K562 (cell line): Measurements from ENCODE around the gene HK2. TPM values are rescaled to one million over a fixed set of nuclear protein-coding genes. Genes with fewer than 3 reads are reported as not detected.

Experiments used
- ATAC-seq: fragments of 200-7000 bp; cut with Tn5 transposase; 3 replicates; pipeline ENCODE4 v1.9.1; 2020; ENCODE audit warnings: moderate library complexity
- BruUV-seq: library from RNA; stranded (reverse); fragments of 400-500 nt; replicated peaks from 2 replicates; lab custom pipeline; 2021; lab: Mats Ljungman, UMichigan
- CTCF ChIA-PET: fragments of 300-600 bp; formaldehyde crosslinking; extraction: SDS; loops from one replicate; lab custom pipeline; 2021; ENCODE audit warnings: low intra/inter-chr PET ratio; lab: Yijun Ruan, JAX
- POLR2A ChIA-PET: fragments of 300-600, 350-650 bp; sonication (Branson Sonifier 250); formaldehyde crosslinking; extraction: SDS; loops from one replicate; lab custom pipeline; 2021; ENCODE audit warnings: antibody characterized with exemption, inconsistent platforms; lab: Yijun Ruan, JAX
- DNase-seq, 4 experiments: peaks; one replicate each; pipeline versions ENCODE4 v3.0.0 to v3.0.0-alpha.2; 2011 to 2018; ENCODE audit warnings: low spot score in 3 of 4, mixed read lengths in 3 of 4; ENCODE audit errors: extremely low read depth in 1 of 4
- FAIRE-seq: peaks from 2 replicates; lab custom pipeline; 2011; peaks lifted over from hg19 to GRCh38; lab: Jason Lieb, UNC
- H2AFZ ChIP-seq: 2 replicates; pipeline ENCODE4 v1.6.0; 2011; ENCODE audit warnings: low read depth, low read length, control low read depth, inconsistent platforms
- H3K27ac ChIP-seq: fragments of 200-600 bp; 3 replicates; pipeline ENCODE4 v1.8.0; 2011; ENCODE audit warnings: low read depth, mild to moderate bottlenecking, control low read depth, inconsistent platforms, low read length, moderate library complexity, mixed read lengths; ENCODE audit errors: extremely low read depth
- H3K27me3 ChIP-seq, 2 experiments: fragments of 300-600 bp in 1 of 2; 2 replicates in 1 of 2; 3 replicates in 1 of 2; pipeline versions ENCODE4 v1.6.0 to v1.8.0; 2011; ENCODE audit warnings: inconsistent platforms in 2 of 2, low read length in 2 of 2, mild to moderate bottlenecking in 1 of 2, mixed read lengths in 1 of 2, moderate library complexity in 1 of 2; ENCODE audit not compliant: control insufficient read depth in 2 of 2, insufficient read depth in 2 of 2
- H3K36me3 ChIP-seq: fragments of 300-600 bp; 3 replicates; pipeline ENCODE4 v1.8.0; 2011; ENCODE audit warnings: mild to moderate bottlenecking, low read length, inconsistent platforms; ENCODE audit not compliant: control insufficient read depth, insufficient read depth
- H3K4me1 ChIP-seq, 2 experiments: fragments of 200-600 bp in 1 of 2; replicated peaks in 1 of 2; 2 replicates in 1 of 2; 3 replicates in 1 of 2; pipeline versions ENCODE4 v1.5.1 to v1.8.0; 2011; ENCODE audit warnings: inconsistent platforms in 2 of 2, low read length in 2 of 2, mild to moderate bottlenecking in 1 of 2, mixed read lengths in 1 of 2, moderate library complexity in 1 of 2; ENCODE audit not compliant: control insufficient read depth in 2 of 2, insufficient read depth in 2 of 2
- H3K4me2 ChIP-seq: 2 replicates; pipeline ENCODE4 v1.6.1; 2011; ENCODE audit warnings: low read length, control low read depth, inconsistent platforms, mixed read lengths; ENCODE audit not compliant: insufficient read depth
- H3K4me3 ChIP-seq: fragments of 200-600 bp; sonication (generic), shearing (Covaris generic); 2 replicates; pipeline ENCODE4 v1.5.1; 2016; ENCODE audit warnings: control low read depth, inconsistent platforms
- H3K79me2 ChIP-seq: fragments of 200-600 bp; 3 replicates; pipeline ENCODE4 v1.8.0; 2011; ENCODE audit warnings: low read length, inconsistent platforms; ENCODE audit not compliant: control insufficient read depth, insufficient read depth
- H3K9ac ChIP-seq, 2 experiments: 2 replicates each; pipeline versions ENCODE4 v1.6.0 to v1.6.1; 2011; ENCODE audit warnings: low read depth in 2 of 2, low read length in 2 of 2, control low read depth in 1 of 2, inconsistent platforms in 1 of 2, mild to moderate bottlenecking in 1 of 2, mixed read lengths in 1 of 2; ENCODE audit not compliant: insufficient read depth in 1 of 2
- H3K9me1 ChIP-seq: one replicate; pipeline ENCODE4 v1.6.0; 2011; ENCODE audit warnings: inconsistent platforms, mild to moderate bottlenecking, low read length, moderate library complexity; ENCODE audit not compliant: control insufficient read depth, insufficient read depth
- H3K9me3 ChIP-seq: replicated peaks from 2 replicates; pipeline ENCODE4 v1.5.1; 2011; ENCODE audit warnings: low read depth, low read length, inconsistent platforms; ENCODE audit not compliant: control insufficient read depth, insufficient read depth
- H4K20me1 ChIP-seq: replicated peaks from 2 replicates; pipeline ENCODE4 v1.6.1; 2011; ENCODE audit warnings: low read length, inconsistent platforms, mixed read lengths; ENCODE audit not compliant: control insufficient read depth, insufficient read depth
- DIDO1 ChIP-seq: fragments of 450-650 bp; IDR thresholded peaks from 2 replicates; pipeline ENCODE4 v1.6.1; 2016; ENCODE audit warnings: low read depth, missing biosample characterization, missing genetic modification characterization
- ILK ChIP-seq: fragments of 450-650 bp; IDR thresholded peaks from 2 replicates; pipeline ENCODE4 v1.6.1; 2016; ENCODE audit warnings: missing genetic modification characterization, low read depth, mild to moderate bottlenecking, missing compliant biosample characterization, moderate library complexity, borderline replicate concordance
- NFE2L1 ChIP-seq: fragments of 450-650 bp; IDR thresholded peaks from 2 replicates; pipeline ENCODE4 v1.6.1; 2016; ENCODE audit warnings: missing genetic modification characterization, low read depth, mild to moderate bottlenecking, missing compliant biosample characterization, moderate library complexity, borderline replicate concordance
- TAL1 ChIP-seq: fragments of 450-650 bp; IDR thresholded peaks from 2 replicates; pipeline ENCODE4 v1.6.1; 2016; ENCODE audit warnings: mild to moderate bottlenecking
- TEAD4 ChIP-seq, 2 experiments: sonication (generic) in 1 of 2; formaldehyde crosslinking in 1 of 2; IDR thresholded peaks; 2 replicates each; pipeline versions ENCODE4 v1.6.1 to v1.8.0; 2012 to 2022; ENCODE audit warnings: borderline replicate concordance in 1 of 2, inconsistent platforms in 1 of 2, low read length in 1 of 2, mild to moderate bottlenecking in 1 of 2, missing genetic modification reagents in 1 of 2
- XRCC5 ChIP-seq: fragments of 200-400 bp; formaldehyde crosslinking; IDR thresholded peaks from 2 replicates; pipeline ENCODE4 v1.6.1; 2017; ENCODE audit warnings: low read depth, mild to moderate bottlenecking, low read length
- ZNF175 ChIP-seq: fragments of 200-800 bp; sonication (Bioruptor generic); IDR thresholded peaks from 2 replicates; pipeline ENCODE4 v1.6.1; 2016; ENCODE audit warnings: low read depth, mild to moderate bottlenecking, missing genetic modification characterization, missing compliant biosample characterization
- WGBS: fragments of 100-300 bp; shearing (Covaris generic); methylation state at CpG from one replicate; pipeline ENCODE4 v1.1.6; 2016; ENCODE audit warnings: low coverage, mixed read lengths; ENCODE audit not compliant: insufficient coverage; ENCODE audit errors: missing lambda C conversion rate; 5-methylcytosine and 5-hydroxymethylcytosine counted together
- in situ Hi-C: fragments of 300-500 bp; cut with MboI; formaldehyde crosslinking; loops from 4 replicates; pipeline ENCODE4 v1.15.0; 2018; ENCODE audit warnings: inconsistent platforms, mixed read lengths
- intact Hi-C: fragments of 100-400 bp; cut with micrococcal nuclease; formaldehyde crosslinking; loops from 2 replicates; pipeline ENCODE4 v1.14.2; 2022
- polyA plus RNA-seq, 8 experiments: library from polyadenylated mRNA; depleted of rRNA in 4 of 8; stranded (reverse) in 5 of 8; unstranded in 3 of 8; fragments of >200 nt; fragmentation: Nextera tagmentation in 2 of 8; fragmentation: Illumina TruSeq in 1 of 8; extraction: Ambion mirVana in 2 of 8; extraction: Trizol in 1 of 8; gene quantifications; 2 replicates each; pipeline versions ENCODE4 v1.2.1 to v1.2.3, GENCODE V29; 2011 to 2014; ENCODE audit warnings: inconsistent platforms in 1 of 8, missing spikeins in 1 of 8
- total RNA-seq, 7 experiments: library from RNA; depleted of rRNA in 6 of 7; stranded (reverse); fragments of >200 nt in 6 of 7; fragmentation: Illumina TruSeq in 2 of 7; extraction: Trizol in 2 of 7; gene quantifications; 2 replicates each; pipeline versions ENCODE4 v1.2.1 to v1.2.3, GENCODE V29; 2011 to 2021; ENCODE audit warnings: low replicate concordance in 1 of 7
- TF ChIP-seq, protein P1 (sequence below): fragments of 450-650 bp; IDR thresholded peaks from 2 replicates; pipeline ENCODE4 v1.6.1; 2016; ENCODE audit warnings: borderline replicate concordance
- TF ChIP-seq, protein P2 (sequence below): fragments of 450-650 bp; formaldehyde crosslinking; IDR thresholded peaks from 2 replicates; pipeline ENCODE4 v1.4.0; 2020; ENCODE audit warnings: mild to moderate bottlenecking, moderate library complexity

HK2 gene
- total and polyA plus RNA-seq, 9 of the 15 experiments (the other 6 are each of a cell fraction or from before 2014, with no cell fraction given), result 4.7 to 56.0 (median 19.9) TPM

DNA sequence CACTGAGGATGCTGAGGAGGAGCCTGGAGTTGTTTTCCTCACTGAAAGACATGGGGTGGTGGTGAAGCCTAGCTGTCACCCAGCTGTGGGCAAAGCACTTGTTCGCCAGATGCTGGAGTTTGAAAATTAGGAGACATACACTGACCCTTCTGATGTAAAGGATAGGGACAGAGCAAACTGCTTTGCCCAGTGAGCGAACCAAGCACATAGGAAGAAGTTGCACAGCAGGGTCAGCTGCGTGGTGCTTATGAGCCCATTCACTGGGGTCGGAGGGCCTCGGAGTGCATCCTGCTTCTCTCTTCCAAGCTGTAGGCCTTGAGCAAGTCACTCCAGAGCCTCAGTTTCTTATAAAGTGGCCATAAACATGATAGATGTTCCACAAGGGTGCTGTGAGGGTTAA, 50.9 kb downstream of the HK2 start:
- Histone ChIP-seq H3K4me2 (no peak overlapping the region), H4K20me1 (no peaks in the 10 kb centered on the region; the same call in 1 of the 2 replicates), H3K27ac (no peak overlapping the region), H3K36me3 (peaks cover 98% of the 10 kb centered on the region), H3K9me1 (no peaks in the 10 kb centered on the region), H3K79me2 (no peaks in the 10 kb centered on the region), H3K4me3 (no peak overlapping the region), H2AFZ (no peak overlapping the region), H3K9me3 (no peaks in the 10 kb centered on the region), H3K27me3 (no peaks in the 10 kb centered on the region; a peak in 1 of 5 replicates), H3K4me1 (no peaks in the 10 kb centered on the region), H3K9ac (no peak overlapping the region)
- in situ Hi-C loops (no loop called here), intact Hi-C loops (no loop called here)
- CTCF ChIA-PET, result no interaction called here
- no peak for ATAC-seq
- POLR2A ChIA-PET, result interaction anchor here (1.4 kb wide), 1 partner anchor 9 kb away, joined by 7 read pairs; no protein-coding TSS in a partner anchor
- TF ChIP-seq, protein P1, sequence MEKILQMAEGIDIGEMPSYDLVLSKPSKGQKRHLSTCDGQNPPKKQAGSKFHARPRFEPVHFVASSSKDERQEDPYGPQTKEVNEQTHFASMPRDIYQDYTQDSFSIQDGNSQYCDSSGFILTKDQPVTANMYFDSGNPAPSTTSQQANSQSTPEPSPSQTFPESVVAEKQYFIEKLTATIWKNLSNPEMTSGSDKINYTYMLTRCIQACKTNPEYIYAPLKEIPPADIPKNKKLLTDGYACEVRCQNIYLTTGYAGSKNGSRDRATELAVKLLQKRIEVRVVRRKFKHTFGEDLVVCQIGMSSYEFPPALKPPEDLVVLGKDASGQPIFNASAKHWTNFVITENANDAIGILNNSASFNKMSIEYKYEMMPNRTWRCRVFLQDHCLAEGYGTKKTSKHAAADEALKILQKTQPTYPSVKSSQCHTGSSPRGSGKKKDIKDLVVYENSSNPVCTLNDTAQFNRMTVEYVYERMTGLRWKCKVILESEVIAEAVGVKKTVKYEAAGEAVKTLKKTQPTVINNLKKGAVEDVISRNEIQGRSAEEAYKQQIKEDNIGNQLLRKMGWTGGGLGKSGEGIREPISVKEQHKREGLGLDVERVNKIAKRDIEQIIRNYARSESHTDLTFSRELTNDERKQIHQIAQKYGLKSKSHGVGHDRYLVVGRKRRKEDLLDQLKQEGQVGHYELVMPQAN, result no peak
- TF ChIP-seq ILK, result no peak
- TF ChIP-seq NFE2L1 (tag), result no peak
- TF ChIP-seq DIDO1 (tag), result no peak
- TF ChIP-seq TEAD4 (IDR thresholded peaks at IDR 0.05; ENCODE audit: low read length), result no peak
- TF ChIP-seq TEAD4 (CRISPR knock-in tag; IDR thresholded peaks at IDR 0.05; ENCODE audit: borderline replicate concordance), result no peak
- no peak for TF ChIP-seq TAL1
- no peak for TF ChIP-seq ZNF175
- TF ChIP-seq XRCC5, result no peak
- TF ChIP-seq, protein P2, sequence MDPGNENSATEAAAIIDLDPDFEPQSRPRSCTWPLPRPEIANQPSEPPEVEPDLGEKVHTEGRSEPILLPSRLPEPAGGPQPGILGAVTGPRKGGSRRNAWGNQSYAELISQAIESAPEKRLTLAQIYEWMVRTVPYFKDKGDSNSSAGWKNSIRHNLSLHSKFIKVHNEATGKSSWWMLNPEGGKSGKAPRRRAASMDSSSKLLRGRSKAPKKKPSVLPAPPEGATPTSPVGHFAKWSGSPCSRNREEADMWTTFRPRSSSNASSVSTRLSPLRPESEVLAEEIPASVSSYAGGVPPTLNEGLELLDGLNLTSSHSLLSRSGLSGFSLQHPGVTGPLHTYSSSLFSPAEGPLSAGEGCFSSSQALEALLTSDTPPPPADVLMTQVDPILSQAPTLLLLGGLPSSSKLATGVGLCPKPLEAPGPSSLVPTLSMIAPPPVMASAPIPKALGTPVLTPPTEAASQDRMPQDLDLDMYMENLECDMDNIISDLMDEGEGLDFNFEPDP (CRISPR knock-in tag), result no peak
- WGBS, result 97% methylated on average over 5 of the region's 5 CpGs
- no peak for FAIRE-seq
- no TSS peak for BruUV-seq
- no peak for DNase-seq
